ENCODE data around the gene TMED6.

The TMED6 gene

DNA sequence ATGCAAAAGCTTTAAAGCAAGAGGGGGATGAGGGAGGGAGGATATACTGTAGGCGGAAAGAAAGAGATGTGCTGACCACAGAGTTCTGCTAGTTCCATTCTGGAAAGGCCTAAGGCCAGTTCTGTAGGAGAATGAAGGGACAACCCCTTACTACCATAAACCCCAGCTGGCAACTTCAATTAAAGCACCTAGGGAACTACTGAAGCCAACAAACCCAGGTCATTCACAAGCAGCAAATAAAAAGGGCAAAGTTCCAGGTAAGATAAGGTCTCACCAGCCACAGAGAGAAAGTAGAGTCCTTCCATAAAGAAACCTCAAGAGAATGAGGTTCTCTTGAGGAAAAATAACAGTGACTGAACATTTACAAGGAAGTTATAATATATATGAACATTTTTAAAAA lies 21.4 kb upstream of the TMED6 start:
- TF ChIP-seq SUZ12 (IDR thresholded peaks at IDR 0.05; ENCODE audit: extremely low read depth, insufficient read depth, insufficient read length), result no peak
- no peak for TF ChIP-seq ZNF274 (IDR thresholded peaks at IDR 0.05; ENCODE audit: low read depth, low read length)
- TF ChIP-seq YY1 (IDR thresholded peaks at IDR 0.05; ENCODE audit: insufficient read depth, insufficient read length), result no peak

DNA sequence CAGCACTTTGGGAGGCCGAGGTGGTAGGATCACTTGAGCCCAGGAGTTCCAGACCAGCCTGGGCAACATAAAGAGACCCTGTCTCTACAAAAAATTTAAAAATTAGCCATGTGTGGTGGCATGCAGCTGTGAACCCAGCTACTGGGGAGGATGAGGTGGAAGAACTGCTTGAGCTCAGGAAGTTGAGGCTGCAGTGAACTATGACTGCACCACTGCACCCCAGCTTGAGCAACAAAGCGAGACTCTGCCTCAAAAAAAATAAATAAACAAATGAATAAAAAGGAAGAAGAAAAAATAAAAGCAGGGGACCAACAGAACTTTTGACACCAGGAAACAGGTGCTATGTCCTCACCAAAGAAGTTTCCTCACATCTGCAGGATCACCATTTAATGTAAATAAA lies 20.0 kb upstream of the TMED6 start:
- H3K36me3 ChIP-seq (ENCODE audit: insufficient read depth, insufficient read length, low read length), result peaks cover 81% of the 10 kb centered on the region
- H3K9ac ChIP-seq (ENCODE audit: insufficient read length, low read depth), result no peak overlapping the region
- H3K4me1 ChIP-seq (ENCODE audit: insufficient read depth, insufficient read length), result peaks cover 3% of the 10 kb centered on the region

More for the DNA sequence above, 21.4 kb upstream of the TMED6 start:
- Histone ChIP-seq H3K4me3 (ENCODE audit: insufficient read length, low read depth) (no peak overlapping the region), H3K36me3 (ENCODE audit: insufficient read depth, insufficient read length, low read length) (peaks cover 77% of the 10 kb centered on the region), H3K9me3 (ENCODE audit: insufficient read depth, low read length) (no peaks in the 10 kb centered on the region), H3K27me3 (ENCODE audit: insufficient read depth, insufficient read length) (no peaks in the 10 kb centered on the region), H3K4me1 (ENCODE audit: insufficient read depth, insufficient read length) (peaks cover 2% of the 10 kb centered on the region), H3K9ac (ENCODE audit: insufficient read length, low read depth) (no peak overlapping the region)
- DNase-seq (ENCODE audit: low read depth, low spot score), result no peak

DNA sequence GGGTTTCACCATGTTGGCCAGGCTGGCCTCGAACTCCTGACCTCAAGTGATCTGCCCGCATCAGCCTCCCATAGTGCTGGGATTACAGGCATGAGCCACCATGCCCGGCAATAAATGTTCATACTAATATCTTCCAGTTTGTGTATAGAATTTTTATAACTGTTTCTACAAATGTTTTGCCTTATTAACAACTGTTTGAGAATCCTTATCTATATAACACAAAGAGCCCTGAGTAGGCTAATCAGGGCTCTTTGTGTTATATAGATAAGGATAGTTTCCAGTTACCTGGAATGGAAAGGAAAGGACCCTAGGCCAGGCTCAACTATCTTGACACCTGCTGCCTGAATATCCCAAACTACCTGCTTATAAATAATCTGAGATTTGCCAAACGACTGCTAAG lies 17.3 kb upstream of the TMED6 start:
- peaks cover 90% of the 10 kb centered on the region for H3K36me3 ChIP-seq (ENCODE audit: insufficient read depth, insufficient read length, low read length)
- TF ChIP-seq ZNF274 (IDR thresholded peaks at IDR 0.05; ENCODE audit: low read depth, low read length) (no peak), SUZ12 (IDR thresholded peaks at IDR 0.05; ENCODE audit: extremely low read depth, insufficient read depth, insufficient read length) (no peak), YY1 (IDR thresholded peaks at IDR 0.05; ENCODE audit: insufficient read depth, insufficient read length) (no peak)

More for the DNA sequence above, 20.0 kb upstream of the TMED6 start:
- H3K4me3 ChIP-seq (ENCODE audit: insufficient read length, low read depth), result no peak overlapping the region
- H3K9me3 ChIP-seq (ENCODE audit: insufficient read depth, low read length), result no peaks in the 10 kb centered on the region
- no peak for DNase-seq (ENCODE audit: low read depth, low spot score)
- H3K27me3 ChIP-seq (ENCODE audit: insufficient read depth, insufficient read length), result no peaks in the 10 kb centered on the region
- TF ChIP-seq YY1 (IDR thresholded peaks at IDR 0.05; ENCODE audit: insufficient read depth, insufficient read length) (no peak), ZNF274 (IDR thresholded peaks at IDR 0.05; ENCODE audit: low read depth, low read length) (no peak), SUZ12 (IDR thresholded peaks at IDR 0.05; ENCODE audit: extremely low read depth, insufficient read depth, insufficient read length) (no peak)

DNA sequence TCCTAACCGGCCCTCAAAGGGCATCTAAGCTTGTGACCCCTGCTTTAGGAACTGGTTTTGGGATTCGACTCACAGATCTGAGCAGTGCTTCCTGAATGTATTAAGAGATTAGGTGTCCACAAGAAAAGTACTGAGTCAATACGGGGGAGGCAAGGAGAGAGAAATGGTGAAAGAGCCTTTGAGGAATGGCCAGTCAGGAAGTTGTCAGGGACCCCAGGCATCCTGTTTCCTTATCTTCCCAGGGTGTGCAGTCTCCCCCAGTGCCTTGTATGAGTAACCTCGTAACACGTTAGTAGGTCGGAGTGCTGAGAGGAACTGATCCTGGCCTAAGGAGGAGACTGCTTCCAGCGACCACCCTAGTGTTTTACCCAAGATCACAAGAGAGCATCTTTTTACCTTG lies 16.4 kb upstream of the TMED6 start:
- DNase-seq (ENCODE audit: low read depth, low spot score), result no peak
- TF ChIP-seq ZNF274 (IDR thresholded peaks at IDR 0.05; ENCODE audit: low read depth, low read length), result no peak
- TF ChIP-seq YY1 (IDR thresholded peaks at IDR 0.05; ENCODE audit: insufficient read depth, insufficient read length), result no peak
- TF ChIP-seq SUZ12 (IDR thresholded peaks at IDR 0.05; ENCODE audit: extremely low read depth, insufficient read depth, insufficient read length), result no peak

More for the DNA sequence above, 17.3 kb upstream of the TMED6 start:
- no peak overlapping the region for H3K4me3 ChIP-seq (ENCODE audit: insufficient read length, low read depth)
- H3K4me1 ChIP-seq (ENCODE audit: insufficient read depth, insufficient read length), result peaks cover 3% of the 10 kb centered on the region
- no peak overlapping the region for H3K9ac ChIP-seq (ENCODE audit: insufficient read length, low read depth)
- no peaks in the 10 kb centered on the region for H3K27me3 ChIP-seq (ENCODE audit: insufficient read depth, insufficient read length)
- H3K9me3 ChIP-seq (ENCODE audit: insufficient read depth, low read length), result no peaks in the 10 kb centered on the region
- no peak for DNase-seq (ENCODE audit: low read depth, low spot score)

DNA sequence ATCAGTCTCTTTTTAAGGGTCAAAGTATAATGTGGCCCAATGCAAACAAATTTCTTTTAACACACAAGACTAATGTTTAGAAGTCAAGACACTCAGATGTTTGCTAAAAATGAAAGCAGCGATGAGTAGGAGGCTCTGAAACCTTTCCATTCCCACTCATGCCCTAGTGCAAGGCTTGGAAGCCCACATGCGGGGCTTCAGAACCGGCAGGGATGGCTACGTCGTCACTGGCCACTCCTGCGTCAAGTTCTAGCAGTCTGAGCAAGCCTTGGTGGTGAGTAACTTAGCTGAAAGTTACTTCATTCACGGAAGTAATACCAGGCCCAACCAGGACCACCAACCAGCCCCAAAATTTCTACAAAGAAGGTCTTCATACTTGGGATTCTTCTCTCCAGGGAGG lies 14.8 kb upstream of the TMED6 start:
- Histone ChIP-seq H3K27me3 (ENCODE audit: insufficient read depth, insufficient read length) (no peaks in the 10 kb centered on the region), H3K9me3 (ENCODE audit: insufficient read depth, low read length) (no peaks in the 10 kb centered on the region), H3K4me3 (ENCODE audit: insufficient read length, low read depth) (no peak overlapping the region), H3K4me1 (ENCODE audit: insufficient read depth, insufficient read length) (peaks cover 3% of the 10 kb centered on the region), H3K9ac (ENCODE audit: insufficient read length, low read depth) (no peak overlapping the region), H3K36me3 (ENCODE audit: insufficient read depth, insufficient read length, low read length) (peaks cover 79% of the 10 kb centered on the region)
- DNase-seq (ENCODE audit: low read depth, low spot score), result no peak
- TF ChIP-seq YY1 (IDR thresholded peaks at IDR 0.05; ENCODE audit: insufficient read depth, insufficient read length) (no peak), SUZ12 (IDR thresholded peaks at IDR 0.05; ENCODE audit: extremely low read depth, insufficient read depth, insufficient read length) (no peak), ZNF274 (IDR thresholded peaks at IDR 0.05; ENCODE audit: low read depth, low read length) (no peak)

More for the DNA sequence above, 16.4 kb upstream of the TMED6 start:
- Histone ChIP-seq H3K27me3 (ENCODE audit: insufficient read depth, insufficient read length) (no peaks in the 10 kb centered on the region), H3K4me1 (ENCODE audit: insufficient read depth, insufficient read length) (peaks cover 3% of the 10 kb centered on the region), H3K9ac (ENCODE audit: insufficient read length, low read depth) (no peak overlapping the region), H3K36me3 (ENCODE audit: insufficient read depth, insufficient read length, low read length) (peaks cover 89% of the 10 kb centered on the region), H3K4me3 (ENCODE audit: insufficient read length, low read depth) (no peak overlapping the region), H3K9me3 (ENCODE audit: insufficient read depth, low read length) (no peaks in the 10 kb centered on the region)

DNA sequence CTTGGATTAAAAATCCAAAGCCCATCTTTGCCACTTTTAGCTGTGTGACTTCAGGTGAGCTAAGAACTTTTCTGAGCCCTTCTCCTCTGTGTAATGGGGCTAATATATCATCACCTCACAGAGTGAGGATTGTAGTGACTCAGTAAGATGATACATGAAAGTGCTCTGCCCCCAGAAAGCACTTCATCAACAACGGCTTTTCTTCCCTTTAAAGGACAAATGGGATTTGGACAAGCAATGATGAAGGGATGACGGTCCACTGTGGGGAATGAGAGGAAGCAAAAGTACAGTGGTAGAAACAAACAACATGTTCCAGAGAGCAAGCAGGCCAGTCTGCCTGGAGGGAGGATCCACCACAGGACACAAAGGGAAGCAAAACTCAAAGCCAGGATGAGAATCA lies 14.3 kb upstream of the TMED6 start:
- TF ChIP-seq YY1 (IDR thresholded peaks at IDR 0.05; ENCODE audit: insufficient read depth, insufficient read length) (no peak), ZNF274 (IDR thresholded peaks at IDR 0.05; ENCODE audit: low read depth, low read length) (no peak), SUZ12 (IDR thresholded peaks at IDR 0.05; ENCODE audit: extremely low read depth, insufficient read depth, insufficient read length) (no peak)
- peaks cover 3% of the 10 kb centered on the region for H3K4me1 ChIP-seq (ENCODE audit: insufficient read depth, insufficient read length)

DNA sequence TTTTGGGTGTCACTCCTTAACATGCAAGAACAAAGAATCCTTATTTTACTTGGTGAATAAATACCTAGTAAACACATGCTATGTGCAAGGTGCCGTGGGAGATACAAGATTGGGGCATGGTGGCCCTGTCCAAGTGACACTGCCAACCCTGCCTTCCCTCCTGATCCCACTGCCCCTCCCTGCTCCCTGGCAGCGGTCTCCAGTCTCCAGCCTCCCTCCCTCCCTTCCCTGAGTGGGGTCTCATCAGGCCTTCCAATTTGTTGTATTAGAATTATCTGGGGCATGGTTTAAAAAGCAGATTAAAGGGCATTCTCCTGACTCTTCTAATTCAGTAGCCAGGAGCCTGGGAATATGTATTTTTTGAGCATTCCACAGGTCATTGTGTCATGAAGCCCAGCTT lies 12.5 kb upstream of the TMED6 start:
- Histone ChIP-seq H3K9me3 (ENCODE audit: insufficient read depth, low read length) (no peaks in the 10 kb centered on the region), H3K27me3 (ENCODE audit: insufficient read depth, insufficient read length) (no peaks in the 10 kb centered on the region), H3K9ac (ENCODE audit: insufficient read length, low read depth) (no peak overlapping the region), H3K4me3 (ENCODE audit: insufficient read length, low read depth) (no peak overlapping the region), H3K4me1 (ENCODE audit: insufficient read depth, insufficient read length) (peaks cover 3% of the 10 kb centered on the region), H3K36me3 (ENCODE audit: insufficient read depth, insufficient read length, low read length) (peaks cover 65% of the 10 kb centered on the region)
- TF ChIP-seq YY1 (IDR thresholded peaks at IDR 0.05; ENCODE audit: insufficient read depth, insufficient read length), result no peak
- no peak for TF ChIP-seq SUZ12 (IDR thresholded peaks at IDR 0.05; ENCODE audit: extremely low read depth, insufficient read depth, insufficient read length)
- no peak for TF ChIP-seq ZNF274 (IDR thresholded peaks at IDR 0.05; ENCODE audit: low read depth, low read length)
- DNase-seq (ENCODE audit: low read depth, low spot score), result no peak

More for the DNA sequence above, 14.3 kb upstream of the TMED6 start:
- Histone ChIP-seq H3K9ac (ENCODE audit: insufficient read length, low read depth) (no peak overlapping the region), H3K36me3 (ENCODE audit: insufficient read depth, insufficient read length, low read length) (peaks cover 80% of the 10 kb centered on the region), H3K9me3 (ENCODE audit: insufficient read depth, low read length) (no peaks in the 10 kb centered on the region), H3K27me3 (ENCODE audit: insufficient read depth, insufficient read length) (no peaks in the 10 kb centered on the region), H3K4me3 (ENCODE audit: insufficient read length, low read depth) (no peak overlapping the region)
- no peak for DNase-seq (ENCODE audit: low read depth, low spot score)
